22Rv1 (cell line): ENCODE data around the gene CTDSPL.

Experiments
- ZFX ChIP-seq: fragments of 450-650 bp; IDR thresholded peaks from 2 replicates; pipeline ENCODE4 v1.6.1; 2017; ENCODE audit warnings: antibody characterized with exemption, borderline replicate concordance
- TF ChIP-seq, protein P1 (sequence below): fragments of 450-650 bp; IDR thresholded peaks from 2 replicates; pipeline ENCODE4 v1.5.1; 2017; ENCODE audit warnings: mild to moderate bottlenecking

DNA sequence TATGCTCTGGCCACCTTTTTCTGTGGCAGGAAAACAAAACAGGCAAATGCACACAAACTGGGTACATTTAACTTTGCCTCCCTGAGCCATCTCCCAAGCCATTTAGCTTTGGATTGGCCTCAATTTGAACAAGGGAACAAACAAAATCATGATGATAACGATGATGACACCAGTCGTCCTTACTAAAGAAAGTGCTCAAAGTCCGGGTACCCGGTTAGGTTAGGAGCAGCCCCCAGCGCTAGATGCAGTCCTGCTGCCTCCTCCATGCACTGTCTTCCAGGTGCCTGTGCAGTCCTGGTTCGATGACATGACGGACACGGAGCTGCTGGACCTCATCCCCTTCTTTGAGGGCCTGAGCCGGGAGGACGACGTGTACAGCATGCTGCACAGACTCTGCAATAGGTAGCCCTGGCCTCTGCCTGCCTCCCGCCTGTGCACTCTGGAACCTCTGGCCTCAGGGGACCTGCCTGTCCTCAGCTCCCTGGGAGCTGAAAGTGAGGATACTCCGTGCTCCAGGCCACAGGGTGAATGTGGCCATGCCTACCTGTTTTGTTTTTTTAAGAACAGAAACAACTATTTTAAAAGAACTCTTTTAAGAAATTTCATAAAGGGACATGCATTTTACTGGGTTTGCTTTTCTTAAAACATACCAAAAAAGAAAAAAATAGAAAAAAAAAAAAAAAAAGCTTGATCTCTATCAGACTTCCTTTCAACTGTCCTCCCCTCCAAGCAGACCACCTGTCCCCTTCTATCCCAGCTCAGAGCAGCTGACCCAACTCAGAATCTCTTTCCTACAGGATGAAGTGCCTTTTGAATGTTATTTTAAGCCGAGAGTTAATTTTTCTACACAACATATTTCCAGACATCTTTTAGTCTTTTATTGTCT lies 119.0 kb downstream of the CTDSPL start:
- TF ChIP-seq, protein P1, sequence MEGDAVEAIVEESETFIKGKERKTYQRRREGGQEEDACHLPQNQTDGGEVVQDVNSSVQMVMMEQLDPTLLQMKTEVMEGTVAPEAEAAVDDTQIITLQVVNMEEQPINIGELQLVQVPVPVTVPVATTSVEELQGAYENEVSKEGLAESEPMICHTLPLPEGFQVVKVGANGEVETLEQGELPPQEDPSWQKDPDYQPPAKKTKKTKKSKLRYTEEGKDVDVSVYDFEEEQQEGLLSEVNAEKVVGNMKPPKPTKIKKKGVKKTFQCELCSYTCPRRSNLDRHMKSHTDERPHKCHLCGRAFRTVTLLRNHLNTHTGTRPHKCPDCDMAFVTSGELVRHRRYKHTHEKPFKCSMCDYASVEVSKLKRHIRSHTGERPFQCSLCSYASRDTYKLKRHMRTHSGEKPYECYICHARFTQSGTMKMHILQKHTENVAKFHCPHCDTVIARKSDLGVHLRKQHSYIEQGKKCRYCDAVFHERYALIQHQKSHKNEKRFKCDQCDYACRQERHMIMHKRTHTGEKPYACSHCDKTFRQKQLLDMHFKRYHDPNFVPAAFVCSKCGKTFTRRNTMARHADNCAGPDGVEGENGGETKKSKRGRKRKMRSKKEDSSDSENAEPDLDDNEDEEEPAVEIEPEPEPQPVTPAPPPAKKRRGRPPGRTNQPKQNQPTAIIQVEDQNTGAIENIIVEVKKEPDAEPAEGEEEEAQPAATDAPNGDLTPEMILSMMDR = no peak
- no peak for TF ChIP-seq ZFX
